ENCODE measurements around the gene CPSF4L.

GRCh38 chr17:73214008-73214407 lies 47.7 kb downstream of the CPSF4L start:
- TF ChIP-seq, protein P1, sequence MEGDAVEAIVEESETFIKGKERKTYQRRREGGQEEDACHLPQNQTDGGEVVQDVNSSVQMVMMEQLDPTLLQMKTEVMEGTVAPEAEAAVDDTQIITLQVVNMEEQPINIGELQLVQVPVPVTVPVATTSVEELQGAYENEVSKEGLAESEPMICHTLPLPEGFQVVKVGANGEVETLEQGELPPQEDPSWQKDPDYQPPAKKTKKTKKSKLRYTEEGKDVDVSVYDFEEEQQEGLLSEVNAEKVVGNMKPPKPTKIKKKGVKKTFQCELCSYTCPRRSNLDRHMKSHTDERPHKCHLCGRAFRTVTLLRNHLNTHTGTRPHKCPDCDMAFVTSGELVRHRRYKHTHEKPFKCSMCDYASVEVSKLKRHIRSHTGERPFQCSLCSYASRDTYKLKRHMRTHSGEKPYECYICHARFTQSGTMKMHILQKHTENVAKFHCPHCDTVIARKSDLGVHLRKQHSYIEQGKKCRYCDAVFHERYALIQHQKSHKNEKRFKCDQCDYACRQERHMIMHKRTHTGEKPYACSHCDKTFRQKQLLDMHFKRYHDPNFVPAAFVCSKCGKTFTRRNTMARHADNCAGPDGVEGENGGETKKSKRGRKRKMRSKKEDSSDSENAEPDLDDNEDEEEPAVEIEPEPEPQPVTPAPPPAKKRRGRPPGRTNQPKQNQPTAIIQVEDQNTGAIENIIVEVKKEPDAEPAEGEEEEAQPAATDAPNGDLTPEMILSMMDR (IDR thresholded peaks at IDR 0.05), result no peak
- TF ChIP-seq POLR2AphosphoS5 (IDR thresholded peaks at IDR 0.05; ENCODE audit: low read depth, low read length), result no peak
- TF ChIP-seq, protein P2, sequence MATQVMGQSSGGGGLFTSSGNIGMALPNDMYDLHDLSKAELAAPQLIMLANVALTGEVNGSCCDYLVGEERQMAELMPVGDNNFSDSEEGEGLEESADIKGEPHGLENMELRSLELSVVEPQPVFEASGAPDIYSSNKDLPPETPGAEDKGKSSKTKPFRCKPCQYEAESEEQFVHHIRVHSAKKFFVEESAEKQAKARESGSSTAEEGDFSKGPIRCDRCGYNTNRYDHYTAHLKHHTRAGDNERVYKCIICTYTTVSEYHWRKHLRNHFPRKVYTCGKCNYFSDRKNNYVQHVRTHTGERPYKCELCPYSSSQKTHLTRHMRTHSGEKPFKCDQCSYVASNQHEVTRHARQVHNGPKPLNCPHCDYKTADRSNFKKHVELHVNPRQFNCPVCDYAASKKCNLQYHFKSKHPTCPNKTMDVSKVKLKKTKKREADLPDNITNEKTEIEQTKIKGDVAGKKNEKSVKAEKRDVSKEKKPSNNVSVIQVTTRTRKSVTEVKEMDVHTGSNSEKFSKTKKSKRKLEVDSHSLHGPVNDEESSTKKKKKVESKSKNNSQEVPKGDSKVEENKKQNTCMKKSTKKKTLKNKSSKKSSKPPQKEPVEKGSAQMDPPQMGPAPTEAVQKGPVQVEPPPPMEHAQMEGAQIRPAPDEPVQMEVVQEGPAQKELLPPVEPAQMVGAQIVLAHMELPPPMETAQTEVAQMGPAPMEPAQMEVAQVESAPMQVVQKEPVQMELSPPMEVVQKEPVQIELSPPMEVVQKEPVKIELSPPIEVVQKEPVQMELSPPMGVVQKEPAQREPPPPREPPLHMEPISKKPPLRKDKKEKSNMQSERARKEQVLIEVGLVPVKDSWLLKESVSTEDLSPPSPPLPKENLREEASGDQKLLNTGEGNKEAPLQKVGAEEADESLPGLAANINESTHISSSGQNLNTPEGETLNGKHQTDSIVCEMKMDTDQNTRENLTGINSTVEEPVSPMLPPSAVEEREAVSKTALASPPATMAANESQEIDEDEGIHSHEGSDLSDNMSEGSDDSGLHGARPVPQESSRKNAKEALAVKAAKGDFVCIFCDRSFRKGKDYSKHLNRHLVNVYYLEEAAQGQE (IDR thresholded peaks at IDR 0.05; ENCODE audit: insufficient read depth in 1 of 2, low read depth in 2 of 2, low read length in 1 of 2), result no peak

All from Panc1 (cell line).